Mammary epithelial cell (primary cell): ENCODE data around the gene FIBCD1.

ENCODE experiments used
- EZH2 ChIP-seq: IDR thresholded peaks from 2 replicates; pipeline ENCODE4 v1.6.1; 2012; ENCODE audit warnings: low read length, inconsistent platforms, borderline replicate concordance
- TF ChIP-seq, protein P1 (sequence below), 2 donors: IDR thresholded peaks in 1 of 2; conservative IDR thresholded peaks in 1 of 2; 2 replicates each; pipeline ENCODE4 v1.5.1; 2011 to 2012; ENCODE audit warnings: inconsistent platforms in 2 of 2, low read length in 2 of 2, mild to moderate bottlenecking in 2 of 2, control low read depth in 1 of 2, low read depth in 1 of 2; ENCODE audit not compliant: insufficient read depth in 1 of 2; ENCODE audit errors: extremely low read depth in 1 of 2

DNA sequence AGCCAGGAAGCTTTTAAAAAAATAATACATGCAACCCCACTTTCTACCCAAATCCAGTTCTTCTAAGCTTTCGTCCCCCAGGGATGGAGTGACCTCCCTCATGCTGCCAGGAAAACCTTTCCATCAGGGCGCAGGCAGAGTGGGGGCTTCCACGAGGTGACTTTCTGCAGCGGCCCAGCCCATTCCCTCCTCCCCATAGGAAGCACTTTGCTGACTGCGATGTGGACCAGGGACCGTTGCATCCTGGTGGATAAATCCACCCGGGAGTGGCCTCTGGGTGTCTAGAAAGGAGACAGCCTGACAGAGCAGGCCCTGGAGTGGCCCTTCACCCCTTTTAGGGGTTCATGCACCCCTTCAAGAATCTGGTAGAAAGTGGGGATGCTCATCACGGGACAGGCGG is 44.0 kb downstream of the FIBCD1 start:
- TF ChIP-seq, protein P1, sequence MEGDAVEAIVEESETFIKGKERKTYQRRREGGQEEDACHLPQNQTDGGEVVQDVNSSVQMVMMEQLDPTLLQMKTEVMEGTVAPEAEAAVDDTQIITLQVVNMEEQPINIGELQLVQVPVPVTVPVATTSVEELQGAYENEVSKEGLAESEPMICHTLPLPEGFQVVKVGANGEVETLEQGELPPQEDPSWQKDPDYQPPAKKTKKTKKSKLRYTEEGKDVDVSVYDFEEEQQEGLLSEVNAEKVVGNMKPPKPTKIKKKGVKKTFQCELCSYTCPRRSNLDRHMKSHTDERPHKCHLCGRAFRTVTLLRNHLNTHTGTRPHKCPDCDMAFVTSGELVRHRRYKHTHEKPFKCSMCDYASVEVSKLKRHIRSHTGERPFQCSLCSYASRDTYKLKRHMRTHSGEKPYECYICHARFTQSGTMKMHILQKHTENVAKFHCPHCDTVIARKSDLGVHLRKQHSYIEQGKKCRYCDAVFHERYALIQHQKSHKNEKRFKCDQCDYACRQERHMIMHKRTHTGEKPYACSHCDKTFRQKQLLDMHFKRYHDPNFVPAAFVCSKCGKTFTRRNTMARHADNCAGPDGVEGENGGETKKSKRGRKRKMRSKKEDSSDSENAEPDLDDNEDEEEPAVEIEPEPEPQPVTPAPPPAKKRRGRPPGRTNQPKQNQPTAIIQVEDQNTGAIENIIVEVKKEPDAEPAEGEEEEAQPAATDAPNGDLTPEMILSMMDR (conservative IDR thresholded peaks at IDR 0.05 in 1 of 2, IDR thresholded peaks at IDR 0.05 in 1 of 2; ENCODE audit: extremely low read depth in 1 of 2, insufficient read depth in 1 of 2, low read depth in 1 of 2, low read length in 2 of 2) = no peak
- no peak for TF ChIP-seq EZH2
